Neuronal stem cell (in vitro differentiated cells): ENCODE data around the gene KIF14.

ENCODE experiments used
- DNase-seq: peaks from one replicate; pipeline ENCODE4 v3.0.0-alpha.2; 2013; ENCODE audit warnings: low spot score
- H2AFZ ChIP-seq: one replicate; pipeline ENCODE4 v1.6.1; 2013; ENCODE audit warnings: mild to moderate bottlenecking, low read length, inconsistent platforms
- H2AK5ac ChIP-seq: 2 replicates; pipeline ENCODE4 v1.6.1; 2013; ENCODE audit warnings: low read depth, mild to moderate bottlenecking, inconsistent platforms, low read length, moderate library complexity, mixed read lengths
- H2BK120ac ChIP-seq: 2 replicates; pipeline ENCODE4 v1.6.1; 2013; ENCODE audit warnings: low read depth, mild to moderate bottlenecking, inconsistent platforms, low read length, moderate library complexity, mixed read lengths
- H2BK12ac ChIP-seq: one replicate; pipeline ENCODE4 v1.6.1; 2013; ENCODE audit warnings: low read length, inconsistent platforms
- H2BK15ac ChIP-seq: 2 replicates; pipeline ENCODE4 v1.6.1; 2013; ENCODE audit warnings: mild to moderate bottlenecking, low read length, inconsistent platforms, mixed read lengths
- H2BK5ac ChIP-seq: one replicate; pipeline ENCODE4 v1.6.1; 2013; ENCODE audit warnings: inconsistent platforms, mild to moderate bottlenecking, low read length, moderate library complexity
- H3K14ac ChIP-seq: one replicate; pipeline ENCODE4 v1.6.1; 2013; ENCODE audit warnings: low read length, inconsistent platforms
- H3K18ac ChIP-seq: 2 replicates; pipeline ENCODE4 v1.6.1; 2013; ENCODE audit warnings: low read length, inconsistent platforms
- H3K23ac ChIP-seq: 2 replicates; pipeline ENCODE4 v1.6.1; 2013; ENCODE audit warnings: low read depth, mild to moderate bottlenecking, mixed read lengths, low read length, inconsistent platforms; ENCODE audit not compliant: poor library complexity
- H3K27ac ChIP-seq: replicated peaks from 3 replicates; pipeline ENCODE4 v1.5.1; 2013; ENCODE audit warnings: low read length, inconsistent platforms
- H3K27me3 ChIP-seq, 3 experiments: 2 replicates each; pipeline ENCODE4 v1.6.1; 2013; ENCODE audit warnings: low read length in 3 of 3, mild to moderate bottlenecking in 2 of 3, inconsistent platforms in 1 of 3, low read depth in 1 of 3, mixed read lengths in 1 of 3, moderate library complexity in 1 of 3; ENCODE audit not compliant: control insufficient read depth in 3 of 3, insufficient read depth in 3 of 3
- H3K36me3 ChIP-seq, 2 donors: replicated peaks in 1 of 2; 2 replicates each; pipeline ENCODE4 v1.6.1; 2013; ENCODE audit warnings: low read length in 2 of 2; ENCODE audit not compliant: control insufficient read depth in 2 of 2, insufficient read depth in 2 of 2
- H3K4ac ChIP-seq: 2 replicates; pipeline ENCODE4 v1.6.1; 2013; ENCODE audit warnings: inconsistent platforms, mild to moderate bottlenecking, low read length, moderate library complexity
- H3K4me1 ChIP-seq, 2 donors: 1 replicate in 1 of 2; 2 replicates in 1 of 2; pipeline ENCODE4 v1.6.1; 2013; ENCODE audit warnings: low read length in 2 of 2, low read depth in 1 of 2; ENCODE audit not compliant: control insufficient read depth in 2 of 2, insufficient read depth in 1 of 2
- H3K4me2 ChIP-seq: one replicate; pipeline ENCODE4 v1.6.1; 2013; ENCODE audit warnings: mild to moderate bottlenecking, low read length, inconsistent platforms; ENCODE audit not compliant: insufficient read depth, poor library complexity, severe bottlenecking
- H3K4me3 ChIP-seq, 2 donors: 2 replicates each; pipeline ENCODE4 v1.5.1; 2013; ENCODE audit warnings: low read length in 2 of 2, mild to moderate bottlenecking in 2 of 2, inconsistent platforms in 1 of 2, moderate library complexity in 1 of 2
- H3K79me1 ChIP-seq: one replicate; pipeline ENCODE4 v1.6.1; 2013; ENCODE audit warnings: low read depth, mild to moderate bottlenecking, inconsistent platforms, low read length, moderate library complexity
- H3K9ac ChIP-seq: one replicate; pipeline ENCODE4 v1.6.1; 2013; ENCODE audit warnings: mild to moderate bottlenecking, low read depth, low read length, inconsistent platforms; ENCODE audit not compliant: poor library complexity
- H3K9me3 ChIP-seq, 2 donors: replicated peaks in 1 of 2; 2 replicates each; pipeline versions ENCODE3 to v1.6.1; 2013; ENCODE audit warnings: low read length in 2 of 2, mild to moderate bottlenecking in 2 of 2, inconsistent platforms in 1 of 2, low read depth in 1 of 2, mixed read lengths in 1 of 2, moderate library complexity in 1 of 2; ENCODE audit not compliant: control insufficient read depth in 2 of 2, insufficient read depth in 1 of 2
- H4K8ac ChIP-seq: one replicate; pipeline ENCODE4 v1.6.1; 2013; ENCODE audit warnings: low read depth, mild to moderate bottlenecking, inconsistent platforms, low read length, moderate library complexity
- H4K91ac ChIP-seq: one replicate; pipeline ENCODE4 v1.6.1; 2013; ENCODE audit warnings: low read length, low read depth, mild to moderate bottlenecking, inconsistent platforms; ENCODE audit not compliant: poor library complexity
- WGBS, 2 donors: extraction: QIAGEN DNeasy Blood & Tissue Kit; methylation state at CpG; one replicate each; pipeline ENCODE4 v1.1.7; 2013; ENCODE audit warnings: missing lambda C conversion rate in 2 of 2, mixed read lengths in 1 of 2; ENCODE audit not compliant: insufficient read length in 2 of 2, insufficient replicate concordance in 1 of 2; ENCODE audit errors: extremely low coverage in 2 of 2; 5-methylcytosine and 5-hydroxymethylcytosine counted together

Gene KIF14

DNA sequence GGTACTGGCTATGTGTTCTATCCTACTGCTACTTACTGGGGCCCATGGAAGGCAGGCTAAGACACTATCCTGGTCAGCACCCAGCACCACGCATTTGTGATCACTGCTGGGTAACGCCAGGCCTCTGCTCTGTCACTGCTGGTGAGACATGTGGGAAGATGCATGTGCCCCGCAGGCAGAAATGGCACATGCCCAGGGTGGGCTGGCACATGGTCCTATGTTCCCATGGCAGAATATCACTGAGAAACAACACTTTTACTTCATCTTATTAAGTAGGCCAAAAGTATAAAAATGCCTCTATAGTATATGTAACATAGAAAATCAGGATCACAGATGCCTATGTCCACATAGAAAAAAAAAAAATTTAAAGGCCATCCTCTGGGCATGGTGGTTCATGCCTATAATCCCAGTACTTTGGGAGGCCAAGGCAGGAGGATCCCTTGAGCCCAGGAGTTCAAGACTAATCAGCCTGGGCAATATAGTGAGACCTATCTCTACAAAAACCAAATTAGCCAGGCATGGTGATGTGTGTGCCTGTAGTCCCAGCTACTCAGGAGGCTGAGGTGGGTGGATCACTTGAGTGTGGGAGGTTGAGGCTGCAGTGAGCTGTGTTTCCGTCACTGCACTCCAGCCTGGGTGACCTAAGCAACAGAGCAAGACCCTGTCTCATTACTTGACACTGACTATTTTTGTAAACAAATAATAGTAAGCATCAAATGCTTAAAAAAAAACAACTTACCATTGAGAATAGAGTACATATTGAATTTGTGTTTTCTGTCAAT, 37.7 kb upstream of the KIF14 start:
- no CpG with 5 or more reads among the region's 4 CpGs for WGBS, 2 donors
- no peak overlapping the region for H3K23ac ChIP-seq
- DNase-seq, result no peak
- H3K4me1 ChIP-seq, result no peaks in the 10 kb centered on the region
- no peak overlapping the region for H4K8ac ChIP-seq
- H3K18ac ChIP-seq, result no peak overlapping the region
- H3K9me3 ChIP-seq, result no peaks in the 10 kb centered on the region
- no peak overlapping the region for H2BK12ac ChIP-seq
- no peak overlapping the region for H3K4me2 ChIP-seq
- no peak overlapping the region for H2BK15ac ChIP-seq
- no peak overlapping the region for H3K14ac ChIP-seq
- no peak overlapping the region for H4K91ac ChIP-seq
- H3K27ac ChIP-seq, result no peak overlapping the region
- no peak overlapping the region for H3K4ac ChIP-seq
- H3K27me3 ChIP-seq, result no peaks in the 10 kb centered on the region
- H3K9ac ChIP-seq, result no peak overlapping the region
- H2AK5ac ChIP-seq, result no peak overlapping the region
- no peak overlapping the region for H2BK120ac ChIP-seq
- H2BK5ac ChIP-seq, result no peak overlapping the region
- H3K79me1 ChIP-seq, result peaks cover 1% of the 10 kb centered on the region
- H3K36me3 ChIP-seq, result peaks cover 18 to 92% of the 10 kb centered on the region in 2 donors
- peak overlapping the region in 1 of 2 donors; percentile 50 for H3K4me3 ChIP-seq
- H2AFZ ChIP-seq, result no peak overlapping the region

DNA sequence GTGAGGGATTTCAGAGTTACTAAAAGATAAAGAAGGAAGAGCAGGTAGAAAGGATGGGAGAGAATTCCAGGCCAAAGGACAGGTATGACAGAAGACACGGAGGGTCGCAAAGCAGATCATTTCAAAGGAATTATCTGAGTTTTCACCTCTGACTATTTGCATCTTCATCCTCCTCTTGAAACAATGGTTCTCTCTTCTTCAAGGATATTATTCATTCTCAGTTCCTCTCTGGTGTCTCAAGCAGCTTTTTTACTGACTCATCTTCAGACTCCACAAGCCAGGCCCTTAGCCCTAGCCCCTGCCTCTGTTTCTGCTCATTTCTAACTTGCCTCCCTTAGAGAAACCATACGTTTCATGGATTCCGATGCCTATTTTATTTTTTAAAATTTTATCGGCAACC, 34.1 kb upstream of the KIF14 start:
- no peak overlapping the region for H2AK5ac ChIP-seq
- no peak overlapping the region for H3K18ac ChIP-seq
- no peak overlapping the region for H3K4ac ChIP-seq
- no peak overlapping the region for H2BK12ac ChIP-seq
- no peaks in the 10 kb centered on the region for H3K27me3 ChIP-seq
- H4K91ac ChIP-seq, result no peak overlapping the region
- no peaks in the 10 kb centered on the region for H3K4me1 ChIP-seq
- H3K23ac ChIP-seq, result no peak overlapping the region
- H2BK5ac ChIP-seq, result no peak overlapping the region
- DNase-seq, result no peak
- H3K4me2 ChIP-seq, result no peak overlapping the region
- H4K8ac ChIP-seq, result no peak overlapping the region
- H2BK15ac ChIP-seq, result no peak overlapping the region
- H3K4me3 ChIP-seq, result no peak overlapping the region
- peaks cover 1% of the 10 kb centered on the region for H3K79me1 ChIP-seq
- no peak overlapping the region for H3K27ac ChIP-seq
- H2AFZ ChIP-seq, result no peak overlapping the region
- WGBS, 2 donors, result no CpG with 5 or more reads among the region's 5 CpGs
- no peak overlapping the region for H3K14ac ChIP-seq
- H3K36me3 ChIP-seq, result peaks cover 12 to 86% of the 10 kb centered on the region in 2 donors
- H3K9ac ChIP-seq, result no peak overlapping the region
- no peaks in the 10 kb centered on the region for H3K9me3 ChIP-seq
- H2BK120ac ChIP-seq, result no peak overlapping the region

DNA sequence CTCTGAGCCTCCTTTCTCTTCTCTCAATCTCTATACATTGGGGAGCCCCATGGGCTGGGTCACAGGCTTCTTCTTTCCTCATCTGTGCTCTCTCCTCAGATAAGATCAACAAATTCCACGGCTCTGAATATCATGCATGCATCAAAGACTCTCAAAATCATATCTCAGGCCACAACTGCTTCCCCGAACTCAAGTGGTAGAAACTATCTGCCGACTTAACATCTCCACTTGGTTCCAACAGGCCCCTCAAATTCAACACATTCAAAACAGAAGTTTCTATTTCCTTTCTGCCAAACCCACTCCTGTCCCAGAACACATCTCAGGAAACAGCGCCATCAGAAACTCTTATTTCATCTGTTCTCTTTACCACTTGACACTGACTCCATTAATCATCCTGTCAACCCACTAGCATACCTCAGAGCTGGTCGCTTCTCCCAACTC, 32.5 kb upstream of the KIF14 start:
- H3K4me1 ChIP-seq, result no peaks in the 10 kb centered on the region
- no peak overlapping the region for H4K91ac ChIP-seq
- H3K27ac ChIP-seq, result no peak overlapping the region
- H3K4me3 ChIP-seq, result no peak overlapping the region
- H4K8ac ChIP-seq, result no peak overlapping the region
- H2AFZ ChIP-seq, result no peak overlapping the region
- no peak overlapping the region for H2BK5ac ChIP-seq
- H3K36me3 ChIP-seq, result peaks cover 9 to 86% of the 10 kb centered on the region in 2 donors
- no peak overlapping the region for H3K9ac ChIP-seq
- H2BK12ac ChIP-seq, result no peak overlapping the region
- WGBS, 2 donors, result no CpG with 5 or more reads among the region's 5 CpGs
- no peak overlapping the region for H3K23ac ChIP-seq
- no peak overlapping the region for H2AK5ac ChIP-seq
- H3K4me2 ChIP-seq, result no peak overlapping the region
- H3K9me3 ChIP-seq, result no peaks in the 10 kb centered on the region
- H3K27me3 ChIP-seq, result no peaks in the 10 kb centered on the region
- H2BK15ac ChIP-seq, result no peak overlapping the region
- no peak overlapping the region for H3K4ac ChIP-seq
- no peak overlapping the region for H2BK120ac ChIP-seq
- H3K14ac ChIP-seq, result no peak overlapping the region
- H3K18ac ChIP-seq, result no peak overlapping the region
- H3K79me1 ChIP-seq, result no peaks in the 10 kb centered on the region
- DNase-seq, result no peak

DNA sequence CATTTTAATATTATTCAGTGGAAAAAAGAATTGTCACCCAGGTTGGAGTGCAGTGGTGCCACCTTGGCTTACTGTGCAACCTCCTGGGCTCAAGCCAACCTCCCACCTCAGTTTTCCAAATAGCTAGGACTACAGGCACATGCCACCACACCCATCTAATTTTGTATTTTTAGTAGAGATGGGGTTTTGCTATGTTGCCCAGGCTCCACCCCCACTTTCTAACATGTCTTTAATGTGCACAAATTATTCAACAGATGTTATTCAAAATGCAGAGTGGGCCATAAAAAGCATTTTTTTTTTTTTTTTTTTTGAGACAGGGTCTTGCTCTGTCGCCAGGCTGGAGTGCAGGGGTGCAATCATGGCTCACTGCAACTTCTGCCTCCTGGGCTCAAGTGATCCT, 31.8 kb upstream of the KIF14 start:
- Histone ChIP-seq H3K27ac (no peak overlapping the region), H2BK120ac (no peak overlapping the region), H2AFZ (no peak overlapping the region), H2AK5ac (no peak overlapping the region), H3K36me3 (peaks cover 6 to 88% of the 10 kb centered on the region in 2 donors), H2BK12ac (no peak overlapping the region), H3K23ac (no peak overlapping the region), H3K27me3 (no peaks in the 10 kb centered on the region), H3K14ac (no peak overlapping the region), H2BK15ac (no peak overlapping the region), H3K9me3 (no peaks in the 10 kb centered on the region), H3K79me1 (no peaks in the 10 kb centered on the region), H4K8ac (no peak overlapping the region), H4K91ac (no peak overlapping the region), H3K4me2 (no peak overlapping the region), H3K9ac (no peak overlapping the region), H3K4ac (no peak overlapping the region), H3K18ac (no peak overlapping the region), H2BK5ac (no peak overlapping the region), H3K4me1 (no peaks in the 10 kb centered on the region), H3K4me3 (no peak overlapping the region)
- no peak for DNase-seq
- WGBS, 2 donors, result no CpG with 5 or more reads among the region's 1 CpG
